H9 (cell line): ENCODE data around the gene ST8SIA5. TPM values are rescaled to one million over a fixed set of nuclear protein-coding genes. Genes with fewer than 3 reads are reported as not detected.

Experiments
- DNase-seq: peaks from one replicate; pipeline ENCODE4 v3.0.0-alpha.2; 2017
- H2AFZ ChIP-seq: one replicate; pipeline ENCODE4 v1.6.1; 2013; ENCODE audit warnings: mild to moderate bottlenecking, low read length, control low read depth, moderate library complexity
- H2AK5ac ChIP-seq: 2 replicates; pipeline ENCODE4 v1.6.1; 2013; ENCODE audit warnings: low read length, control low read depth, mixed read lengths; ENCODE audit not compliant: insufficient read length
- H2BK120ac ChIP-seq: one replicate; pipeline ENCODE4 v1.6.1; 2013; ENCODE audit warnings: low read depth, mild to moderate bottlenecking, low read length, control low read depth, inconsistent platforms; ENCODE audit not compliant: poor library complexity, severe bottlenecking
- H2BK12ac ChIP-seq: 2 replicates; pipeline ENCODE4 v1.6.1; 2013; ENCODE audit warnings: low read length, control low read depth, mixed read lengths, low read depth; ENCODE audit not compliant: insufficient read length
- H2BK15ac ChIP-seq: 2 replicates; pipeline ENCODE4 v1.6.1; 2013; ENCODE audit warnings: low read depth, low read length, control low read depth
- H2BK20ac ChIP-seq: one replicate; pipeline ENCODE4 v1.6.1; 2013; ENCODE audit warnings: low read depth, mild to moderate bottlenecking, low read length, control low read depth, inconsistent platforms; ENCODE audit not compliant: poor library complexity, severe bottlenecking
- H2BK5ac ChIP-seq: 2 replicates; pipeline ENCODE4 v1.6.1; 2013; ENCODE audit warnings: low read length, control low read depth, mixed read lengths; ENCODE audit not compliant: insufficient read length
- H3K14ac ChIP-seq: 2 replicates; pipeline ENCODE4 v1.6.1; 2013; ENCODE audit warnings: low read length, control low read depth; ENCODE audit not compliant: insufficient read depth
- H3K18ac ChIP-seq: 2 replicates; pipeline ENCODE4 v1.6.1; 2013; ENCODE audit warnings: low read depth, mild to moderate bottlenecking, mixed read lengths, low read length, control low read depth; ENCODE audit not compliant: insufficient read length
- H3K23ac ChIP-seq: 2 replicates; pipeline ENCODE4 v1.6.1; 2013; ENCODE audit warnings: low read length, control low read depth, mixed read lengths, low read depth; ENCODE audit not compliant: insufficient read length
- H3K23me2 ChIP-seq: 2 replicates; pipeline ENCODE4 v1.6.1; 2013; ENCODE audit warnings: low read depth, mild to moderate bottlenecking, mixed read lengths, low read length, control low read depth; ENCODE audit not compliant: insufficient read length, poor library complexity, severe bottlenecking
- H3K27ac ChIP-seq: 2 replicates; pipeline ENCODE4 v1.5.1; 2013; ENCODE audit warnings: low read length, control low read depth, mixed read lengths, low read depth; ENCODE audit not compliant: insufficient read length
- H3K27me3 ChIP-seq: 2 replicates; pipeline ENCODE4 v1.6.1; 2013; ENCODE audit warnings: low read length, control low read depth, inconsistent platforms; ENCODE audit not compliant: insufficient read depth
- H3K4ac ChIP-seq: 2 replicates; pipeline ENCODE4 v1.6.1; 2013; ENCODE audit warnings: low read depth, mild to moderate bottlenecking, control low read depth, inconsistent platforms, low read length, moderate library complexity
- H3K4me1 ChIP-seq: 2 replicates; pipeline ENCODE4 v1.6.1; 2013; ENCODE audit warnings: low read length, control low read depth, inconsistent platforms; ENCODE audit not compliant: insufficient read depth
- H3K4me2 ChIP-seq: 2 replicates; pipeline ENCODE4 v1.6.1; 2013; ENCODE audit warnings: low read length, control low read depth, mixed read lengths; ENCODE audit not compliant: insufficient read length, insufficient read depth
- H3K56ac ChIP-seq: 2 replicates; pipeline ENCODE4 v1.6.1; 2013; ENCODE audit warnings: low read depth, mild to moderate bottlenecking, mixed read lengths, low read length, control low read depth; ENCODE audit not compliant: insufficient read length
- H3K79me1 ChIP-seq: 2 replicates; pipeline ENCODE4 v1.6.1; 2013; ENCODE audit warnings: low read depth, mild to moderate bottlenecking, moderate library complexity, low read length, control low read depth, inconsistent platforms; ENCODE audit not compliant: insufficient read depth, poor library complexity, severe bottlenecking
- H3K79me2 ChIP-seq: 2 replicates; pipeline ENCODE4 v1.6.1; 2013; ENCODE audit warnings: low read length, control low read depth, inconsistent platforms; ENCODE audit not compliant: insufficient read depth
- H3K9ac ChIP-seq: 2 replicates; pipeline ENCODE4 v1.6.1; 2013; ENCODE audit warnings: low read length, control low read depth, mixed read lengths; ENCODE audit not compliant: insufficient read length; ENCODE audit errors: extremely low read depth
- H3K9me3 ChIP-seq: one replicate; pipeline ENCODE4 v1.6.1; 2013; ENCODE audit warnings: low read depth, low read length, inconsistent platforms; ENCODE audit not compliant: control insufficient read depth
- H3T11ph ChIP-seq: one replicate; pipeline ENCODE4 v1.6.1; 2013; ENCODE audit warnings: mild to moderate bottlenecking, low read length, control low read depth, inconsistent platforms
- H4K20me1 ChIP-seq: one replicate; pipeline ENCODE4 v1.6.1; 2013; ENCODE audit not compliant: control insufficient read depth, insufficient read length, insufficient read depth
- H4K5ac ChIP-seq: 2 replicates; pipeline ENCODE4 v1.6.1; 2013; ENCODE audit warnings: low read depth, mild to moderate bottlenecking, mixed read lengths, low read length, control low read depth; ENCODE audit not compliant: insufficient read length
- H4K8ac ChIP-seq: replicated peaks from 2 replicates; pipeline ENCODE4 v1.6.1; 2013; ENCODE audit warnings: low read length, control low read depth, mixed read lengths, low read depth; ENCODE audit not compliant: insufficient read length
- H4K91ac ChIP-seq: 2 replicates; pipeline ENCODE4 v1.6.1; 2013; ENCODE audit warnings: low read depth, mild to moderate bottlenecking, moderate library complexity, mixed read lengths, low read length, control low read depth; ENCODE audit not compliant: insufficient read length
- H3K27ac Mint-ChIP-seq, 3 experiments: 2 replicates in 2 of 3; 3 replicates in 1 of 3; pipeline ENCODE4 v1.8.0; 2020 to 2021; ENCODE audit warnings: mixed read lengths in 3 of 3, mild to moderate bottlenecking in 1 of 3, moderate library complexity in 1 of 3
- H3K27me3 Mint-ChIP-seq: 2 replicates; pipeline ENCODE4 v1.8.0; 2021; ENCODE audit warnings: low read depth, mild to moderate bottlenecking, moderate library complexity, mixed read lengths
- H3K36me3 Mint-ChIP-seq, 3 experiments: 2 replicates in 2 of 3; 3 replicates in 1 of 3; pipeline ENCODE4 v1.8.0; 2020 to 2021; ENCODE audit warnings: low read depth in 3 of 3, mixed read lengths in 3 of 3; ENCODE audit not compliant: insufficient read depth in 1 of 3
- H3K4me1 Mint-ChIP-seq, 2 experiments: 2 replicates each; pipeline ENCODE4 v1.8.0; 2020; ENCODE audit warnings: mixed read lengths in 2 of 2
- H3K4me3 Mint-ChIP-seq, 2 experiments: 2 replicates in 1 of 2; 3 replicates in 1 of 2; pipeline ENCODE4 v1.8.0; 2020 to 2021; ENCODE audit warnings: mild to moderate bottlenecking in 2 of 2, mixed read lengths in 2 of 2, moderate library complexity in 1 of 2
- H3K9me3 Mint-ChIP-seq, 2 experiments: 2 replicates in 1 of 2; 3 replicates in 1 of 2; pipeline ENCODE4 v1.8.0; 2020; ENCODE audit warnings: mild to moderate bottlenecking in 2 of 2, mixed read lengths in 2 of 2, moderate library complexity in 1 of 2
- CTCF ChIP-seq: fragments of 200-600 bp; sonication (generic); conservative IDR thresholded peaks from 3 replicates; pipeline ENCODE4 v1.8.0; 2021; ENCODE audit warnings: antibody characterized with exemption, mild to moderate bottlenecking
- WGBS: extraction: QIAGEN DNeasy Blood & Tissue Kit; methylation state at CpG from one replicate; pipeline ENCODE4 v1.1.7; 2013; ENCODE audit warnings: missing lambda C conversion rate, low lambda C conversion rate, mixed read lengths; ENCODE audit not compliant: insufficient read length; ENCODE audit errors: extremely low coverage; 5-methylcytosine and 5-hydroxymethylcytosine counted together
- total RNA-seq: library from RNA; stranded (reverse); gene quantifications from 2 replicates; pipeline ENCODE4 v1.2.1, GENCODE V29; 2021

ST8SIA5 gene
- total RNA-seq, 1 experiment from 2014 or later = 0.63 TPM

DNA sequence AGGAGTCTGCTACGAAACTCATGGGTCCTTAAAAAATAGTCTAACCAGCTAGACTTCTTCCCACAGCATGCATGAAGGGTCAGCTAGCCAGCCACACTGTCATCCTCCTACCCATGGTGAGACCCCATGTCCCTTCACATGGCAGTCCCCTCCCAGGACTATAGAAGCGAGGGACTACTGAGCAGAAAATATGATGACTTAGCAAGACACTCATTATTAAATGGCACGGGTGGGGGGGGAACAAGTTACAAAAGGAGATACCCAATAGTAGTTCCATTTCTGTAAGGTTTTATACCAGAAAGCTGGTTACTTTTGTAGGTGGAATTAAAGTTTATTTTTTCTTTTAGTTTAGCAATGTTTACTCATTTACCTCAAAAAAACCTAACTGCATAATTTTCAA lies 31.5 kb downstream of the ST8SIA5 start:
- H4K91ac ChIP-seq = no peak overlapping the region
- no peak overlapping the region for H3K27ac Mint-ChIP-seq
- no peak overlapping the region for H2BK5ac ChIP-seq
- H4K20me1 ChIP-seq = no peaks in the 10 kb centered on the region
- DNase-seq = no peak
- no peak overlapping the region for H3K4me2 ChIP-seq
- no peak overlapping the region for H3T11ph ChIP-seq
- H2AFZ ChIP-seq = no peak overlapping the region
- no peak overlapping the region for H3K9ac ChIP-seq
- H3K4me1 Mint-ChIP-seq = no peaks in the 10 kb centered on the region
- H3K79me2 ChIP-seq = no peaks in the 10 kb centered on the region
- no peak overlapping the region for H3K18ac ChIP-seq
- H4K8ac ChIP-seq = no peak overlapping the region
- H3K23me2 ChIP-seq = no peaks in the 10 kb centered on the region
- H4K5ac ChIP-seq = no peak overlapping the region
- H2BK12ac ChIP-seq = no peak overlapping the region
- no CpG with 5 or more reads among the region's 3 CpGs for WGBS
- no peaks in the 10 kb centered on the region for H3K79me1 ChIP-seq
- peaks cover 3% of the 10 kb centered on the region for H3K27me3 Mint-ChIP-seq
- peaks cover 1 to 8% (median 4%) of the 10 kb centered on the region in 3 experiments; a peak in 6 of 7 replicates for H3K36me3 Mint-ChIP-seq
- no peak overlapping the region for H3K56ac ChIP-seq
- no peak overlapping the region for H3K23ac ChIP-seq
- H3K14ac ChIP-seq = no peak overlapping the region
- no peak overlapping the region for H3K27ac ChIP-seq
- H3K27me3 ChIP-seq = no peaks in the 10 kb centered on the region
- H2BK20ac ChIP-seq = no peak overlapping the region
- no peak for TF ChIP-seq CTCF
- no peak overlapping the region for H2AK5ac ChIP-seq
- no peak overlapping the region for H3K4ac ChIP-seq
- H3K4me3 Mint-ChIP-seq = no peak overlapping the region
- H3K9me3 Mint-ChIP-seq = peaks cover 12 to 15% of the 10 kb centered on the region in 2 experiments
- no peak overlapping the region for H2BK15ac ChIP-seq
- no peaks in the 10 kb centered on the region for H3K4me1 ChIP-seq
- no peaks in the 10 kb centered on the region for H3K9me3 ChIP-seq
- H2BK120ac ChIP-seq = no peak overlapping the region
